WTC11 (cell line): Measurements from ENCODE around the gene CLDND2. TPM values are rescaled to one million over a fixed set of nuclear protein-coding genes. Genes with fewer than 3 reads are reported as not detected.

Experiments used
- ATAC-seq: fragments of 200-7000 bp; cut with Tn5 transposase; 2 replicates; pipeline ENCODE4 v1.10.0; 2021; ENCODE audit warnings: mild to moderate bottlenecking, moderate library complexity
- CTCF ChIA-PET: fragments of 300-600 bp; sonication (Branson Sonifier 250); formaldehyde crosslinking; loops from one replicate; lab custom pipeline; 2021; ENCODE audit warnings: antibody characterized with exemption; lab: Charles Lee
- POLR2A ChIA-PET: fragments of 350-600 bp; sonication (Branson Sonifier 250); formaldehyde crosslinking; loops from one replicate; lab custom pipeline; 2021; ENCODE audit warnings: antibody characterized with exemption; lab: Charles Lee
- DNase-seq: peaks from one replicate; pipeline ENCODE4 v3.0.0; 2021; ENCODE audit warnings: low spot score
- H3K27ac Mint-ChIP-seq: 2 replicates; pipeline ENCODE4 v1.8.0; 2021; ENCODE audit warnings: mixed read lengths
- H3K27me3 Mint-ChIP-seq: 2 replicates; pipeline ENCODE4 v1.8.0; 2021; ENCODE audit warnings: low read depth, mild to moderate bottlenecking, moderate library complexity, mixed read lengths
- H3K36me3 Mint-ChIP-seq: 2 replicates; pipeline ENCODE4 v1.8.0; 2021; ENCODE audit warnings: mixed read lengths
- H3K4me1 Mint-ChIP-seq: 2 replicates; pipeline ENCODE4 v1.8.0; 2022; ENCODE audit warnings: mixed read lengths
- H3K4me3 Mint-ChIP-seq: 2 replicates; pipeline ENCODE4 v1.8.0; 2021; ENCODE audit warnings: mild to moderate bottlenecking, moderate library complexity, mixed read lengths
- H3K9me3 Mint-ChIP-seq: 2 replicates; pipeline ENCODE4 v1.8.0; 2021; ENCODE audit warnings: mixed read lengths
- AFF4 ChIP-seq: sonication (generic); formaldehyde crosslinking; IDR thresholded peaks from 2 replicates; pipeline ENCODE4 v1.8.1; 2023; ENCODE audit warnings: mild to moderate bottlenecking, missing genetic modification reagents, borderline replicate concordance
- CREB1 ChIP-seq: sonication (generic); formaldehyde crosslinking; IDR thresholded peaks from 2 replicates; pipeline ENCODE4 v1.8.0; 2023; ENCODE audit warnings: mild to moderate bottlenecking, missing genetic modification reagents
- ELF4 ChIP-seq: sonication (generic); formaldehyde crosslinking; IDR thresholded peaks from 2 replicates; pipeline ENCODE4 v1.8.1; 2022; ENCODE audit warnings: low read depth, mild to moderate bottlenecking, moderate library complexity, missing genetic modification reagents
- ERG ChIP-seq: fragments of 250-450 bp; sonication (Bioruptor Pico); IDR thresholded peaks from 2 replicates; pipeline ENCODE4 v1.8.0; 2021; ENCODE audit warnings: mild to moderate bottlenecking
- JAZF1 ChIP-seq: fragments of 250-450 bp; sonication (Bioruptor Pico); IDR thresholded peaks from 2 replicates; pipeline ENCODE4 v1.9.0; 2021; ENCODE audit warnings: moderate library complexity, mild to moderate bottlenecking, inconsistent platforms
- JUN ChIP-seq: sonication (generic); formaldehyde crosslinking; IDR thresholded peaks from 2 replicates; pipeline ENCODE4 v1.8.0; 2023; ENCODE audit warnings: mild to moderate bottlenecking, missing genetic modification reagents
- NFATC4 ChIP-seq: fragments of 250-450 bp; sonication (Bioruptor Pico); IDR thresholded peaks from 2 replicates; pipeline ENCODE4 v1.9.0; 2021; ENCODE audit warnings: mild to moderate bottlenecking
- NFE2L1 ChIP-seq: sonication (generic); formaldehyde crosslinking; IDR thresholded peaks from 2 replicates; pipeline ENCODE4 v1.8.1; 2023; ENCODE audit warnings: missing genetic modification reagents
- PRDM15 ChIP-seq: sonication (generic); formaldehyde crosslinking; IDR thresholded peaks from 2 replicates; pipeline ENCODE4 v1.8.0; 2022; ENCODE audit warnings: missing genetic modification reagents
- SMAD3 ChIP-seq: sonication (generic); formaldehyde crosslinking; IDR thresholded peaks from 2 replicates; pipeline ENCODE4 v1.8.0; 2022; ENCODE audit warnings: missing genetic modification reagents, mild to moderate bottlenecking, borderline replicate concordance
- SP1 ChIP-seq: sonication (generic); formaldehyde crosslinking; conservative IDR thresholded peaks from 2 replicates; pipeline ENCODE4 v1.8.1; 2022; ENCODE audit warnings: missing genetic modification reagents
- ZBTB21 ChIP-seq: sonication (generic); formaldehyde crosslinking; IDR thresholded peaks from 2 replicates; pipeline ENCODE4 v1.8.1; 2023; ENCODE audit warnings: mild to moderate bottlenecking, missing genetic modification reagents, borderline replicate concordance
- ZBTB43 ChIP-seq: sonication (generic); formaldehyde crosslinking; IDR thresholded peaks from 2 replicates; pipeline ENCODE4 v1.8.1; 2023; ENCODE audit warnings: mild to moderate bottlenecking, missing genetic modification reagents
- ZMAT4 ChIP-seq: fragments of 250-450 bp; sonication (Bioruptor Pico); IDR thresholded peaks from 2 replicates; pipeline ENCODE4 v1.9.0; 2021; ENCODE audit warnings: mild to moderate bottlenecking
- ZNF396 ChIP-seq: fragments of 250-450 bp; sonication (Bioruptor Pico); IDR thresholded peaks from 2 replicates; pipeline ENCODE4 v1.8.0; 2021; ENCODE audit warnings: mild to moderate bottlenecking, moderate library complexity, borderline replicate concordance
- ZNF512 ChIP-seq: sonication (generic); formaldehyde crosslinking; IDR thresholded peaks from 2 replicates; pipeline ENCODE4 v1.8.1; 2022; ENCODE audit warnings: missing genetic modification reagents, borderline replicate concordance
- ZNF671 ChIP-seq: fragments of 250-450 bp; sonication (Bioruptor Pico); IDR thresholded peaks from 2 replicates; pipeline ENCODE4 v1.8.0; 2021; ENCODE audit warnings: mild to moderate bottlenecking
- total RNA-seq: library from RNA; stranded (reverse); gene quantifications from 3 replicates; pipeline ENCODE4 v1.2.3, GENCODE V29; 2021

The CLDND2 gene
- total RNA-seq, 1 experiment from 2014 or later: 1.7 TPM

- TF ChIP-seq CREB1 (CRISPR knock-in tag): no peak
- peak; percentile 84; the same call in 1 of the 2 replicates for TF ChIP-seq SP1 (CRISPR knock-in tag)
- TF ChIP-seq JAZF1 (CRISPR knock-in tag): no peak
- no peak for TF ChIP-seq PRDM15 (CRISPR knock-in tag)
- no peak for TF ChIP-seq ZNF671 (CRISPR knock-in tag)
- TF ChIP-seq AFF4 (CRISPR knock-in tag): no peak
- no peak for TF ChIP-seq ZBTB21 (CRISPR knock-in tag)
- TF ChIP-seq ZNF396: no peak
- TF ChIP-seq ZMAT4 (CRISPR knock-in tag): no peak
- no peak for TF ChIP-seq ELF4 (CRISPR knock-in tag)
- no peak for TF ChIP-seq SMAD3 (CRISPR knock-in tag)
- TF ChIP-seq NFATC4: no peak
- peak; percentile 75; the same call in 1 of the 2 replicates for TF ChIP-seq NFE2L1
These were observed 28.8 kb downstream of the CLDND2 start (continued) for GRCh38 chr19:51339687-51340656.

GRCh38 chr19:51339313-51339686, 29.5 kb downstream of the CLDND2 start:
- TF ChIP-seq ERG: no peak
- TF ChIP-seq ZNF512 (CRISPR knock-in tag): no peak
- TF ChIP-seq ZBTB43 (CRISPR knock-in tag): no peak
- TF ChIP-seq JUN (CRISPR knock-in tag): no peak
- 0 out of 2 replicates have a peak, but pooled peaks have one; percentile 22 for TF ChIP-seq NFE2L1
- ATAC-seq (peak; percentile 65), DNase-seq (no peak)
- Mint-ChIP-seq H3K27ac (peak overlapping the region; percentile 98), H3K36me3 (peaks cover 16% of the 10 kb centered on the region), H3K4me1 (peaks cover 32% of the 10 kb centered on the region), H3K27me3 (peaks cover 26% of the 10 kb centered on the region), H3K4me3 (peak overlapping the region; percentile 89), H3K9me3 (peaks cover 4% of the 10 kb centered on the region)
- ChIA-PET CTCF (interaction anchor here (0.6 to 4.6 kb wide), 35 partner anchors 9 to 790 kb away, joined by 3 to 37 read pairs (median 6); partner anchors contain the start of genes C19orf84, ETFB, LIM2 and SIGLEC10), POLR2A (interaction anchor here (0.6 to 1.4 kb wide), 6 partner anchors 26 to 541 kb away, joined by 3 to 6 read pairs (median 4); partner anchors contain the start of genes C19orf84 and ETFB)
